HFFc6 (cell line): Measurements from ENCODE around the gene NUTM2F. TPM values are rescaled to one million over a fixed set of nuclear protein-coding genes. Genes with fewer than 3 reads are reported as not detected.
"Not testable (repeated sequence)": the region's sequence is repeated elsewhere in the genome, so short reads cannot be mapped to it uniquely, and the experiment has no call there.

ENCODE experiments used
- DNase-seq: peaks from one replicate; pipeline ENCODE4 v3.0.0-alpha.2; 2018
- H3K27ac Mint-ChIP-seq: 2 replicates; pipeline ENCODE4 v1.8.0; 2020; ENCODE audit warnings: mild to moderate bottlenecking, mixed read lengths
- H3K27me3 Mint-ChIP-seq: 2 replicates; pipeline ENCODE4 v1.8.0; 2021; ENCODE audit warnings: mild to moderate bottlenecking, moderate library complexity, mixed read lengths; ENCODE audit not compliant: insufficient read depth
- H3K36me3 Mint-ChIP-seq: 2 replicates; pipeline ENCODE4 v1.8.0; 2021; ENCODE audit warnings: low read depth, mixed read lengths
- H3K4me1 Mint-ChIP-seq: 2 replicates; pipeline ENCODE4 v1.8.0; 2020; ENCODE audit warnings: low read depth, mixed read lengths
- H3K4me3 Mint-ChIP-seq: 2 replicates; pipeline ENCODE4 v1.8.0; 2020; ENCODE audit warnings: mild to moderate bottlenecking, moderate library complexity, mixed read lengths
- H3K9me3 Mint-ChIP-seq: 2 replicates; pipeline ENCODE4 v1.8.0; 2020; ENCODE audit warnings: mild to moderate bottlenecking, mixed read lengths
- total RNA-seq, 6 experiments: library from RNA; stranded (reverse); fragmentation: NEBNext Ultra II Directional; extraction: Animal tissue kit (Norgen Biotek cat#: 25700); gene quantifications; 2 replicates in 1 of 6; 3 replicates in 5 of 6; pipeline ENCODE4 v1.2.3, GENCODE V29; 2021
- TF ChIP-seq, protein P1 (sequence below): fragments of 200-600 bp; sonication (generic); IDR thresholded peaks from 2 replicates; pipeline ENCODE4 v1.5.0; 2021; ENCODE audit warnings: antibody characterized with exemption, mild to moderate bottlenecking

Gene NUTM2F
- total RNA-seq, 6 experiments from 2014 or later, result not detected

DNA sequence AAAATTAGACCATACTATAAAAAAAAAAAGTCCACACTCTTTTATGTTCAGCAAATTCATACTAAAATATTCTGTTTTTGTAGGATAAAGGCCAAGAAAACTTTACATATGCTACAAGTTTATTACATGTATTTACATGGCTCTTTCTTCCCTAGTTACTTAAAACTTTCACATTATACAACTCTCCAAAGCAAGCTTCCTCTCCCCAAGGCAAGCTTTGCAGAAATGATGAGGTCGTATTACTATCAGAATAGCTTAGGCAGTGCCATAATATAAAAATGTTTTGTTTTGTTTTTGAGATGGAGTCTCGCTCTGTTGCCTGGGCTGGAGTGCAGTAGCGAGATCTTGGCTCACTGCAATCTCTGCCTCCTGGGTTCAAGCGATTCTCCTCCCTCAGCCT, 8.0 kb upstream of the NUTM2F start:
- H3K27ac Mint-ChIP-seq, H3K4me1 Mint-ChIP-seq, DNase-seq, H3K27me3 Mint-ChIP-seq, H3K36me3 Mint-ChIP-seq, H3K4me3 Mint-ChIP-seq, H3K9me3 Mint-ChIP-seq: not testable (repeated sequence)

DNA sequence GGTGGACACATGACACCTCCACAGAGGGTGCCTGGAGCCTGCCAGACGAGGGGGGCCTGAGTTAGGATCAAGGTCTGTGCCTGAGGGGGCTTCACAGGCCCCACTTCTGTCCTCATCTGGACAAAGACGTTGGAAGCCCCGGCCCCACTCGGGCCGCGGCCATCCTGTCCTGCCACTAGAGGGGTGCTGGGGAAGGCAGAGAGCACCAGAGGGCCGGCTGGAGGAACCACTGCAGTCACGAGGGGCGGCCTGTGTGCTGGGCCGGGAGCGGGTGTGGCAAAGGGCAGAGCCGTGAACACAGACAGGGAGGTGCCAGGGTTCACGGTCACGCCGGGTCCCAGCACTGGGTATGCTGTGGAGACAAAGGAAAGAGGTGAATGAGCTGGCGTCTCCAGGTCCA, 2.9 kb downstream of the NUTM2F start:
- not testable (repeated sequence) for H3K27ac Mint-ChIP-seq, H3K4me3 Mint-ChIP-seq, DNase-seq, H3K27me3 Mint-ChIP-seq, H3K9me3 Mint-ChIP-seq, H3K36me3 Mint-ChIP-seq, H3K4me1 Mint-ChIP-seq

DNA sequence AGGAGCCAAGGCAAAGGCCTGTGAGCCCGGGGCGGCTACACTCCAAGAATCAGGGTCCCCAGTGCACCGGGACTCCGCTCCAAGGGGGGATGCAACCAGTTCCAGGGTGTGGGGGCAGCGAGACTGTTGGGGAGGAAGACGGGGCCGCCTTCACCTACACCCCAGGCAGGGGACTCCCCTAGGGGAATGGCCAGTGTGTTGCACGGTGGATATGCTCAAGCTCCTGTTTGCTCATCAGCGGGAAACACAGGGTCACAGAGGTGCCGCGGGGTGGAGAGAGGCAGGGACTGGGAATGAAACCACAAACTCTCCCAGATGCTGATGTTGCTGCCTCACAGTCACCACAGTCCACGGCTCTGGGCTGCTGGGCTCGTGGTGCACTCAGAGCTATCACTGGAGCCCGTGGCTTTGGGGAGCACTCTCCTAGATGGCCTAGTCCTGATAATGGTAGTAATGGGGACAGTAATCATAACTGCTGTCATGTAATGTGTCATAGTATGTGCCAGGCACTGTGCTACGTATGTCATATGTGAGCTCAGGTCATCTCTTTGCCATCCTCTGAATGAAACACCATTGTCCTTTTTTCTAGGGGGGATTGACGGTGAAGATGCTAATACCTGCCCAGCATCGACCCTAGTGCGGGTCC, 5.2 kb downstream of the NUTM2F start:
- DNase-seq, H3K4me3 Mint-ChIP-seq, H3K36me3 Mint-ChIP-seq, H3K4me1 Mint-ChIP-seq, H3K9me3 Mint-ChIP-seq, H3K27me3 Mint-ChIP-seq, H3K27ac Mint-ChIP-seq: not testable (repeated sequence)

DNA sequence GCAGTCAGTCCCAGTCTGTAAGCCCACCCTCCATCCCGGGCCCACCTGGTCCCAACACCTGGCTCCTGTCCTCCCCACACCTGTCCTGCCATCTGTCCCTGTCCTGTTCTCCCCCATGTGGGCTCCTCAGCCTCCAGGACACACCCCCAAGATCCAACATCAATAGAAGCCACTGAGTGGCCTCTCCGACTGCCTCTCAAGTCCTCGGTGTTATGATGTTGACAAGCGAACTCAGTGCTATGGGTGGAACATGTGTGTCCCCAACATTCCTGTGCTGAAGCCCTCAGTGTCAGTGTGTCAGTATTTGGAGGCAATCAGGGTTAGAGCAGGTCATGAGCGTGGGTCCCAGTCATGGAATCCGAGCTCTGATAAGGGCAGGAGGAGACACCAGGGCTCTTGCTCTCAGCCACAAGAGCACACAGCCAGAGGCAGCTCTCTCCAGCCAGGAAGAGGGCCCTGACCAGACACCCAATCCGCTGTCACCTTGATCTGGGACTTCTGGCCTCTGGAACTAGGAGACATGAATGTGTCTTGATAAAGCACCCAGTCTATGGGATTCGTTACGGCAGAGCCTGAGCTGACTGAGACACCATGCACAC, 6.0 kb downstream of the NUTM2F start:
- H3K4me3 Mint-ChIP-seq, H3K4me1 Mint-ChIP-seq, H3K36me3 Mint-ChIP-seq, H3K9me3 Mint-ChIP-seq, H3K27ac Mint-ChIP-seq, H3K27me3 Mint-ChIP-seq, DNase-seq: not testable (repeated sequence)

DNA sequence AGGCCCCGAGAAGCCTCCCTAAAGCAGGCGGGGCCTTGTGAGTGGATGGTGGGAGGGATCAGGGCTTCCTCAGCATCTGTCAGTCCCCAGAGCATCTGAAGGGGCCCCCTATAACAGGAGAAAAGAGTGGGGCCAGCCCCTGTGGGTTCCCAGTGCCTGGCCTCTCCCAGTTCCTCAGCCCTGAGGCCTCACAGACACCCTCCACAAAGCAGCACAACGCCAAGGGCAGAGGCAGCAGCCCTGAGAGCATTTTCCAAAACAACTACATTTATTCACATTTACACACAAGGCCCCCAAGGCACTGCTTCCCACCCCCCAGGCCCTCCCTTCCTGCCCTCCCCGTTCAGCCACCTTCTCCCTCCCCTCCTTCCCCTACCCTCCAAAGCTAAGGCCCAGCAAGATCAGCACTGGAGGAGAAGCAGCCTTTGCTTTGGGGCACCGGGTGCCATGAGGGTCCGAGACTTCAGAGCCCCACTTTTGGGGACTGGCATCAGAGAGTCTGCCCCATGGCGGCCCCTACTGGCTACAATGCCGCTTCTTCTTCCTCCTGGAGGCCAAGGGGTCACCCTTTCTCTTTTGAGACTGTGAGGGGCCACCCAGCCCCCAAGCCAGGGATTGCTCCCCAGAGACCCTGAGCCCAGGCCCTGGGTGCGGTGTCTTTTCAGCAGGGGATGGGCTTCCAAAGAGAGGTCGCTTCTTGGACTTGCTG, 10.3 kb downstream of the NUTM2F start:
- not testable (repeated sequence) for H3K27ac Mint-ChIP-seq, H3K9me3 Mint-ChIP-seq, DNase-seq

DNA sequence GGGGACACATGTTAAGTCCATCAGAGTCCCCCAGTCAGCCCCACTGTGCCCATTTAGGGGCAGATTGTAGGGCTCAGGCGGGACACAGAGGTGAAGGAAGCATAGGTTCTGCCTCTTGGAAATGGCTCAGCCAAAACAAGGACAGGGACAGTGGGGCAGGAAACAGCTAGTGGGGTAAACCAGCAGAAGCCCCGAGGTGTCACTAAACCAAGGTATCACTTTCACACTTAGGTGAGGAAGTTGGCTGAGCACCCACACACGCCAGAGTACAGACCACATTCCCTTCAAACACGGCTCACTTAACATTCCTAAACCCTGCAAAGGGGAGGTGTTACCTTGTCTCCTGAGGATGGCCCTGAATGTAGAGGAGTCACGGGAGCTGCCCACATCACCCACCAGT, 12.2 kb downstream of the NUTM2F start:
- H3K9me3 Mint-ChIP-seq, H3K27me3 Mint-ChIP-seq, DNase-seq, H3K27ac Mint-ChIP-seq, H3K4me1 Mint-ChIP-seq, H3K4me3 Mint-ChIP-seq, H3K36me3 Mint-ChIP-seq: not testable (repeated sequence)

More for the DNA sequence above, 10.3 kb downstream of the NUTM2F start:
- H3K4me1 Mint-ChIP-seq, H3K36me3 Mint-ChIP-seq, H3K27me3 Mint-ChIP-seq, H3K4me3 Mint-ChIP-seq: not testable (repeated sequence)

DNA sequence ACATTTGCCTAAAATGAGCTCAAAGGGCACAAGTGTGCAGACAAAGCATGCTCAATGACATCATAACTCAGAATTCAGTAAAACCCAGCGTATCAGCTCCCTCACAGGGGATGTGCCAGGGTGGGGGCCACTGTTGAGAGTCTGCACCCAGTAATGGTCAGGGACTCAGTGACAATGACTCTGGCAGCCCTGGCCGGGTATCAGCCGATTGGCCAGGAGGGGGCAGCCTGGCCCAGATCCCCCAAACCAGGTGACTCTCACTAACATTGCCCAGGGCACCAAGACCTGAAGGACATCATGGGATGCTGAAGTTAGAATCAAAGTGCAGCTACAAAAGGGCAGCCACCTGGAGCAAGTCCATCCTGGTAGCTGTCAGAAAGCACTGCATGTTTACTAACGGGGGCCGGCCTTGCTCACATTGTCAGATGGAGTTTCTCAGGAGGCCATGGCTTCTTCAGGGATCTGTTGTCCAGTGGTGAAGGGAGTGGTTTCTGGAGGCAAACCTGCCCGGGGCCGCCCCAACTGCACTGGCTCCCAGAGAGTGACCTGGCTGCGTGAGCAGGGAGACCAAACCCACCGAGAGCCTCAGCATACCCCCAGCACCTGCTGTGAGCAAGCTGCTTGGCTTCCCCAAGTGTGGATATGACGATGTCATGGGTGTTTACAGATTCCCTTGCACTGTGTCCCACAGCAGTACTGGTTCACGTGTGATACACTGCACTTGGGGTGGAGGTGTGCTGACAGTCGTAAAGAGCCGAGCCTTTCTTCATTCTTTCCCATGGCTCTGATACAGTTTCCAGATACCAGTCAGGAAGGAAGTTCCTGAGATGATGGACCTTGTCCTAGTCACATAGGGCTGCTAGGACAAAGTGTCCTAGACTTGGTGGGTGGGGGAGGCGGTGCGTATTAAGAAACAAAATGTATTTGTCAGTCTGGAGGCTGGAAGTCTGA, 13.1 kb downstream of the NUTM2F start:
- H3K36me3 Mint-ChIP-seq, H3K27ac Mint-ChIP-seq, H3K9me3 Mint-ChIP-seq, H3K27me3 Mint-ChIP-seq, DNase-seq, H3K4me3 Mint-ChIP-seq, H3K4me1 Mint-ChIP-seq: not testable (repeated sequence)

DNA sequence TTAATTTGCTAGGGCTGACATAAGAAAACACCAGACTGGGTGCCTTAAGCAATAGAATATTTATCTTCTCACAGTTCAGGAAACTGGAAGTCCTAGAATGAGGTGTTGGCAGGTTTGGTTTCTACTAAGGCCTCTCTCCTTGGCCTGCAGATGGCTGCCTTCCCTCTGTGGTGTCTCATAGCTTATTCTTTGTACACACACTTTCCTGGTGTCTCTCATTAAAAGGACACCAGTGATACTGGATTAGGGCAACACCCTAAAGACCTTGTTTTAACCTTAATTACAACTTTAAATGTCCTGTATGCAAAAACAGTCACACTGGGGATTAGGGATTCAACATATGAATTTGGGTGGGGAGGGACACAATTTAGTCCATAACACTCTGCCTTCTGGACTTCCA, 25.1 kb downstream of the NUTM2F start:
- Mint-ChIP-seq H3K27me3 (no peaks in the 10 kb centered on the region), H3K36me3 (no peaks in the 10 kb centered on the region), H3K27ac (no peak overlapping the region), H3K4me1 (no peaks in the 10 kb centered on the region), H3K4me3 (no peak overlapping the region), H3K9me3 (no peaks in the 10 kb centered on the region)
- TF ChIP-seq, protein P1, sequence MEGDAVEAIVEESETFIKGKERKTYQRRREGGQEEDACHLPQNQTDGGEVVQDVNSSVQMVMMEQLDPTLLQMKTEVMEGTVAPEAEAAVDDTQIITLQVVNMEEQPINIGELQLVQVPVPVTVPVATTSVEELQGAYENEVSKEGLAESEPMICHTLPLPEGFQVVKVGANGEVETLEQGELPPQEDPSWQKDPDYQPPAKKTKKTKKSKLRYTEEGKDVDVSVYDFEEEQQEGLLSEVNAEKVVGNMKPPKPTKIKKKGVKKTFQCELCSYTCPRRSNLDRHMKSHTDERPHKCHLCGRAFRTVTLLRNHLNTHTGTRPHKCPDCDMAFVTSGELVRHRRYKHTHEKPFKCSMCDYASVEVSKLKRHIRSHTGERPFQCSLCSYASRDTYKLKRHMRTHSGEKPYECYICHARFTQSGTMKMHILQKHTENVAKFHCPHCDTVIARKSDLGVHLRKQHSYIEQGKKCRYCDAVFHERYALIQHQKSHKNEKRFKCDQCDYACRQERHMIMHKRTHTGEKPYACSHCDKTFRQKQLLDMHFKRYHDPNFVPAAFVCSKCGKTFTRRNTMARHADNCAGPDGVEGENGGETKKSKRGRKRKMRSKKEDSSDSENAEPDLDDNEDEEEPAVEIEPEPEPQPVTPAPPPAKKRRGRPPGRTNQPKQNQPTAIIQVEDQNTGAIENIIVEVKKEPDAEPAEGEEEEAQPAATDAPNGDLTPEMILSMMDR, result no peak
- no peak for DNase-seq
